K562 (cell line): Measurements from ENCODE around the gene LY6G6F. TPM values are rescaled to one million over a fixed set of nuclear protein-coding genes. Genes with fewer than 3 reads are reported as not detected.

Experiments used
- CBFA2T3 ChIP-seq: fragments of 450-650 bp; IDR thresholded peaks from 2 replicates; pipeline ENCODE4 v1.6.1; 2017
- CREM ChIP-seq: IDR thresholded peaks from 2 replicates; pipeline ENCODE4 v1.6.1; 2014; ENCODE audit warnings: antibody characterized with exemption, low read depth
- ELF1 ChIP-seq: fragments of 200-800 bp; sonication (Bioruptor generic); IDR thresholded peaks from 2 replicates; pipeline ENCODE4 v1.6.1; 2016; ENCODE audit warnings: missing genetic modification characterization, missing compliant biosample characterization
- HDAC8 ChIP-seq: fragments of 450-650 bp; IDR thresholded peaks from 2 replicates; pipeline ENCODE4 v1.6.1; 2016; ENCODE audit warnings: mild to moderate bottlenecking, missing genetic modification characterization, moderate library complexity, missing compliant biosample characterization
- HMG20A ChIP-seq: fragments of 450-650 bp; formaldehyde crosslinking; conservative IDR thresholded peaks from 2 replicates; pipeline ENCODE4 v1.4.0; 2020; ENCODE audit warnings: mild to moderate bottlenecking, mixed read lengths
- HMGN3 ChIP-seq: IDR thresholded peaks from 2 replicates; pipeline ENCODE4 v1.6.1; 2011; ENCODE audit warnings: borderline replicate concordance, low read depth, mild to moderate bottlenecking, mixed read lengths, low read length; ENCODE audit not compliant: insufficient read length; ENCODE audit errors: extremely low read depth
- KDM2B ChIP-seq: fragments of 250-450 bp; sonication (Bioruptor Pico); IDR thresholded peaks from 2 replicates; pipeline ENCODE4 v1.8.0; 2021; ENCODE audit warnings: mild to moderate bottlenecking, moderate library complexity
- MYNN ChIP-seq, 2 experiments: sonication (generic); formaldehyde crosslinking in 1 of 2; IDR thresholded peaks; 2 replicates each; pipeline versions ENCODE4 v1.5.0 to v1.6.1; 2016 to 2020; ENCODE audit warnings: antibody characterized with exemption in 1 of 2, missing genetic modification reagents in 1 of 2
- NELFE ChIP-seq: IDR thresholded peaks from 2 replicates; pipeline ENCODE4 v1.6.1; 2011; ENCODE audit warnings: mild to moderate bottlenecking; ENCODE audit not compliant: insufficient read depth, insufficient read length
- PHB2 ChIP-seq: fragments of 450-650 bp; IDR thresholded peaks from 2 replicates; pipeline ENCODE4 v1.6.1; 2017; ENCODE audit warnings: low read depth
- polyA plus RNA-seq, 8 experiments: library from polyadenylated mRNA; depleted of rRNA in 4 of 8; stranded (reverse) in 5 of 8; unstranded in 3 of 8; fragments of >200 nt; fragmentation: Nextera tagmentation in 2 of 8; fragmentation: Illumina TruSeq in 1 of 8; extraction: Ambion mirVana in 2 of 8; extraction: Trizol in 1 of 8; gene quantifications; 2 replicates each; pipeline versions ENCODE4 v1.2.1 to v1.2.3, GENCODE V29; 2011 to 2014; ENCODE audit warnings: inconsistent platforms in 1 of 8, missing spikeins in 1 of 8
- total RNA-seq, 7 experiments: library from RNA; depleted of rRNA in 6 of 7; stranded (reverse); fragments of >200 nt in 6 of 7; fragmentation: Illumina TruSeq in 2 of 7; extraction: Trizol in 2 of 7; gene quantifications; 2 replicates each; pipeline versions ENCODE4 v1.2.1 to v1.2.3, GENCODE V29; 2011 to 2021; ENCODE audit warnings: low replicate concordance in 1 of 7
- TF ChIP-seq, protein P1 (sequence below), 2 experiments: fragments of 450-650 bp; formaldehyde crosslinking in 1 of 2; IDR thresholded peaks; 2 replicates each; pipeline versions ENCODE4 v1.4.0 to v1.6.1; 2014 to 2020; ENCODE audit warnings: mild to moderate bottlenecking in 2 of 2, borderline replicate concordance in 1 of 2, low read depth in 1 of 2
- TF ChIP-seq, protein P2 (sequence below): fragments of 450-650 bp; IDR thresholded peaks from 2 replicates; pipeline ENCODE4 v1.6.1; 2017; ENCODE audit warnings: mild to moderate bottlenecking, moderate library complexity
- TF ChIP-seq, protein P3 (sequence below): sonication (generic); formaldehyde crosslinking; IDR thresholded peaks from 2 replicates; pipeline ENCODE4 v1.5.0; 2020; ENCODE audit warnings: missing genetic modification reagents

The LY6G6F gene
- total and polyA plus RNA-seq, 9 of the 15 experiments (the other 6 are each of a cell fraction or from before 2014, with no cell fraction given): 0.14 to 0.50 (median 0.28) TPM; not detected in 2

DNA sequence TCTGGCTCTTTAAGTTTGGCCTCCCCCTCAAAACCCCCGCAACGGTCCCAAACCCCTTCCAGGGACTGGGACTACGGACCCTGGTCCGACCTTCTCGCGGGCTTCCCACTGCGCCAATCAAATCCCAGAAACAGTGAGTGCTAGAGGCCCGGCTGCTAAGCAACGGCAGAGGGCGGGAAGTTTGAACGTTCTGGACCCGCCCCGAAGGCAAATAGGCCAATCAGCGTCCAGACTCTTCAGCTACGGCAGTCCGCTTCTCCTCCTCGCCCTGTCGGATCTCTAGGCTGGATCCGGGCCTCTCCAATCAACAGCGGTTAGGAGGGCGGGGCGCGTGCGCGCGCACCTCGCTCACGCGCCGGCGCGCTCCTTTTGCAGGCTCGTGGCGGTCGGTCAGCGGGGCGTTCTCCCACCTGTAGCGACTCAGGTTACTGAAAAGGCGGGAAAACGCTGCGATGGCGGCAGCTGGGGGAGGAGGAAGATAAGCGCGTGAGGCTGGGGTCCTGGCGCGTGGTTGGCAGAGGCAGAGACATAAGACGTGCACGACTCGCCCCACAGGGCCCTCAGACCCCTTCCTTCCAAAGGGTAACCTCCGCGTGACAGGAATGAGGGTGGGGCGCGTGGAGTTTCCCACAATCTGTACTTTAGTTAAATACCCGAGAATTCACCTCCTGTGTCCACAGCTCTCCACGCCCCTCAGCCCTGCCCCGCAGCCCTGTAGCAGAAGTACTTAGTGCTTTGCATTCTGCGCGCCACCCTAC is 33.2 kb downstream of the LY6G6F start, which contains the start of gene MSH5 (continued):
- TF ChIP-seq, protein P1, sequence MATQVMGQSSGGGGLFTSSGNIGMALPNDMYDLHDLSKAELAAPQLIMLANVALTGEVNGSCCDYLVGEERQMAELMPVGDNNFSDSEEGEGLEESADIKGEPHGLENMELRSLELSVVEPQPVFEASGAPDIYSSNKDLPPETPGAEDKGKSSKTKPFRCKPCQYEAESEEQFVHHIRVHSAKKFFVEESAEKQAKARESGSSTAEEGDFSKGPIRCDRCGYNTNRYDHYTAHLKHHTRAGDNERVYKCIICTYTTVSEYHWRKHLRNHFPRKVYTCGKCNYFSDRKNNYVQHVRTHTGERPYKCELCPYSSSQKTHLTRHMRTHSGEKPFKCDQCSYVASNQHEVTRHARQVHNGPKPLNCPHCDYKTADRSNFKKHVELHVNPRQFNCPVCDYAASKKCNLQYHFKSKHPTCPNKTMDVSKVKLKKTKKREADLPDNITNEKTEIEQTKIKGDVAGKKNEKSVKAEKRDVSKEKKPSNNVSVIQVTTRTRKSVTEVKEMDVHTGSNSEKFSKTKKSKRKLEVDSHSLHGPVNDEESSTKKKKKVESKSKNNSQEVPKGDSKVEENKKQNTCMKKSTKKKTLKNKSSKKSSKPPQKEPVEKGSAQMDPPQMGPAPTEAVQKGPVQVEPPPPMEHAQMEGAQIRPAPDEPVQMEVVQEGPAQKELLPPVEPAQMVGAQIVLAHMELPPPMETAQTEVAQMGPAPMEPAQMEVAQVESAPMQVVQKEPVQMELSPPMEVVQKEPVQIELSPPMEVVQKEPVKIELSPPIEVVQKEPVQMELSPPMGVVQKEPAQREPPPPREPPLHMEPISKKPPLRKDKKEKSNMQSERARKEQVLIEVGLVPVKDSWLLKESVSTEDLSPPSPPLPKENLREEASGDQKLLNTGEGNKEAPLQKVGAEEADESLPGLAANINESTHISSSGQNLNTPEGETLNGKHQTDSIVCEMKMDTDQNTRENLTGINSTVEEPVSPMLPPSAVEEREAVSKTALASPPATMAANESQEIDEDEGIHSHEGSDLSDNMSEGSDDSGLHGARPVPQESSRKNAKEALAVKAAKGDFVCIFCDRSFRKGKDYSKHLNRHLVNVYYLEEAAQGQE (IDR thresholded peaks at IDR 0.05; ENCODE audit: borderline replicate concordance): no peak
- TF ChIP-seq, protein P1 (CRISPR knock-in tag; IDR thresholded peaks at IDR 0.05; ENCODE audit: low read depth): peak; percentile 81
- TF ChIP-seq HMG20A (no peak), HMGN3 (no peak), KDM2B (peak; percentile 74; the same call in 1 of the 2 replicates), HDAC8 (tag) (peak; percentile 78; the same call in 1 of the 2 replicates), CBFA2T3 (no peak), NELFE (no peak), MYNN (IDR thresholded peaks at IDR 0.05) (no peak), MYNN (CRISPR knock-in tag; IDR thresholded peaks at IDR 0.05) (no peak), ELF1 (tag) (no peak), PHB2 (no peak), CREM (no peak)
- TF ChIP-seq, protein P2, sequence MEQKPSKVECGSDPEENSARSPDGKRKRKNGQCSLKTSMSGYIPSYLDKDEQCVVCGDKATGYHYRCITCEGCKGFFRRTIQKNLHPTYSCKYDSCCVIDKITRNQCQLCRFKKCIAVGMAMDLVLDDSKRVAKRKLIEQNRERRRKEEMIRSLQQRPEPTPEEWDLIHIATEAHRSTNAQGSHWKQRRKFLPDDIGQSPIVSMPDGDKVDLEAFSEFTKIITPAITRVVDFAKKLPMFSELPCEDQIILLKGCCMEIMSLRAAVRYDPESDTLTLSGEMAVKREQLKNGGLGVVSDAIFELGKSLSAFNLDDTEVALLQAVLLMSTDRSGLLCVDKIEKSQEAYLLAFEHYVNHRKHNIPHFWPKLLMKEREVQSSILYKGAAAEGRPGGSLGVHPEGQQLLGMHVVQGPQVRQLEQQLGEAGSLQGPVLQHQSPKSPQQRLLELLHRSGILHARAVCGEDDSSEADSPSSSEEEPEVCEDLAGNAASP: no peak
- TF ChIP-seq, protein P3, sequence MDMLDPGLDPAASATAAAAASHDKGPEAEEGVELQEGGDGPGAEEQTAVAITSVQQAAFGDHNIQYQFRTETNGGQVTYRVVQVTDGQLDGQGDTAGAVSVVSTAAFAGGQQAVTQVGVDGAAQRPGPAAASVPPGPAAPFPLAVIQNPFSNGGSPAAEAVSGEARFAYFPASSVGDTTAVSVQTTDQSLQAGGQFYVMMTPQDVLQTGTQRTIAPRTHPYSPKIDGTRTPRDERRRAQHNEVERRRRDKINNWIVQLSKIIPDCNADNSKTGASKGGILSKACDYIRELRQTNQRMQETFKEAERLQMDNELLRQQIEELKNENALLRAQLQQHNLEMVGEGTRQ: no peak
